ENCODE data around the gene GSTO2.

The GSTO2 gene

DNA sequence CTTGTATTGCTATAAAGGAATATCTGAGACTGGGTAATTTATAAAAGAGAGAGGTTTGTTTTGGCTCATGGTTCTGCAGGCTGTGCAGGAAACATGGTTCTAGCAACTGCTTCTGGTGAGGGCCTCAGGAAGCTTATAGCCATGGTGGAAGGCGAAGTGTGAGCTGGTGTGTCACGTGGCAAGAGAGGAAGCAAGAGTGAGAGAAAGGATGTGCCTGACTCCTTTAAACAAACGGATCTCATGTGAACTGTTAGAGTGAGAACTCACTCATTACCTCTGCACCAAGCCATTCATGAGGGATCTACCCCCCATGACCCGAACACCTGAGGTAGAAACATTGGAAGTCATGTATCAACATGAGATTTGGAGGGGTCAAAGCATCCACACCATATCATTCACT, 77.0 kb downstream of the GSTO2 start:
- no peak for DNase-seq

GRCh38 chr10:104347295-104348045, 78.5 kb downstream of the GSTO2 start:
- DNase-seq: no peak

GRCh38 chr10:104348601-104349000, 79.6 kb downstream of the GSTO2 start:
- no peak for DNase-seq

DNA sequence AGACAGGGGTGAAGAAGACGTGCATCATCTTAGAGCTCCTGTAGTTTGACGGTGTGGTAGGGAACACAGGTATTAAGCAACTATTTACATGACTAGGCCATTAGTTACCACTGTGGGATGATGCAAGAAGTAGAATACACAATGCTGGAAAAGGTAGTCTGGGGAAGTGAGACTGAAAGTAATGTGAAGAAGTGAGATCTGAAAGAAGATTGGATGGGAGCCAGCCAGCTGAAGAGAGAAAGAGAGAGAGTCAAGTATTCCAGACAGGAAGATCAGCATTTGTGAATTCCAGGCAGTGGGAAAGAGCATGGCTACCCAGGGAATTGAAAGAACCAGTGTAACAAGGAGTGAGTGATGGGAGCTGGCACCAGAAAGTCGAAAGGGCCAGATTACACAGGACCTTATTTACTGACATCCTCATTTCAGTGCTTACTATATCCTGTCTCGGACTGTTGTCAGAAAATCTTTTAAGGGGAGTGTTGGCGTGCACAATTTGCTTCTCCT, 80.7 kb downstream of the GSTO2 start:
- DNase-seq: no peak

- DNase-seq: no peak
These were observed 81.2 kb downstream of the GSTO2 start for GRCh38 chr10:104350127-104350635.

DNA sequence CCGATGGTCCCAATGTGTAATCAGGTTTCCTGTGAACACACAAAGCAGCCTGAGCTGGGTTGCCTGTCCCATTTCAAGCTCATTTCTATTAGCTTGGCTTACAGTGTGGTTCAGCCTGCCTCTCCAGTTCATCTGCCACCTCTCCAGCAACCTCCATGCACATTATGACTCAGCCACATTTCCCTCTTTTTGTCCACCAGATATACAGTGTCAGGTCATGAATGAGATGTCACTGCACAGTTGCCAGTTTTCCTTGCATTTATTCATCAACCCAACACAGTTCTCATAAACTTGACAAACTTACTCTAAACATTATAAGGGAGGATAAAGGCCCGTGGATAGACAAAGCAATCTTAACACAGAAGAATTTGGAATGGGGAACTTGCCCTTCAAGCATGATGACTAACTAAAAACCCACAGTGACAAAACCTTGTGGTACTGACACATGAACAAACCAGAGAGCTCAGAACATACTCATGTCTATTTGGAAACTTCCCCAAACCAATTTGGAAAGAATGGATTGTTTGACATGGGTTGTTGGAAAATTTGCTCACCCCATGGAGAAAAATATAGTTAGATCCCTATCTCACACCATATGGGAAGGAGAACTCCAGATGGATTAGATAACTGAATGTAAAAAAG, 82.2 kb downstream of the GSTO2 start:
- DNase-seq: no peak

DNA sequence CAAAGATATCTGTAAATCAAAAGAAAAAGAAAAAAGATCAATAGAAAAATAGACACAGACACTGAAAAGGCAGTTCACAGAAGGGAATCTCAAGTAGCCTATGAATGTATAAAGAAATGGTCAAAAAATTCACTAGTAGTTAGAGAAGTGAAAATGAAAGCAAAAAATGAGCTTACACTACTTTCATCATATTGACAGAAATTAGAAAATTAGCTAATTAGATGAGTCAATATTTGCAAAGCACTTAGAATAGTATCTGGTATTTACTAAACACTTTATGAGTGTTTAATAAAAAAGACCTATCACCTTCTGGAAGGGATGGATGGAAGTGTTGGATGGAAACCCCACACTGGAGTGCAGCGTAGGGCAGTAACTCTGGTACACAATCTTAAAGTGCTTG, 82.9 kb downstream of the GSTO2 start:
- no peak for DNase-seq

DNA sequence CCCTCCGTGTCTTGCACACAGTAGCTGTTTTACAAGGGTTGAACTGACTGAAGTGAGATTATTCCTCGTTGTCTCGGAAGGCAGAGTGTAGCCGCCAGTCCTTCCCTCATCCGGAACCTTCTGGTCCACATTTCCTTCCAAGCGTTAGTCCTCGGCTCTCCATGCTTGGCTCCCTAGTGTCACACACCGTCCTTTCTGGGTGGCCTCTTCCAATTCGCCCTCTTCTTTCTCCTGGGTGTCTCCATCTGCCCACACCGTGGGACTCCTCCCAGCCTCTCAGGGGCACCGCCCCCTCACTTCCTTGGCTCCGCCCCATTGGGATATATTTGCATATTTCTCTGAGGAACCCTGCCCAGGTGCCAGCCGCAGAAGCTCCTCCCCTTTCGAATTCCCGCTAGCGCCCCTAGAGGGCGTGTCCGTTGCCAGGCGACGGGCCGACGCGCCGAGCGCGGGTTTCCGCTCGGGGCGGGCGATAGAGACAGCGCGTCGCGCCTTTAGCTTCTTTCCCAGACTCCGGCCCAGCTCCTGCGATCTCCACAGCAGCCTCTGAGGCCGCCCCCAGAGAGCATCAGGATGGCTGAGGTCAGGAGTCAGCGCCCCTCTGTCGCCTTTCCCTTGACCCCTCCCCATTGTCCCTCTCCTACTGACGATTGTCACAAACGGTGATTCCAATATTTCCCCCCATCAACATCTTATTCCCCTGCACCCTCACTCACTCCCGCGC, 84.5 kb downstream of the GSTO2 start, which contains the start of gene CFAP58:
CFAP58 (plus strand) TSS at position 509 of the 724 bp plus-strand sequence; CDS start at position 574, 65 bp downstream.
- DNase-seq: peak; percentile 96

Data from activated effector memory CD4-positive, alpha-beta T cell treated with anti-CD3 and anti-CD28 coated beads, Interleukin-2, amount 50 U/mL, for 16 hours (primary cell).